Measurements from ENCODE around the gene UBXN10. TPM values are rescaled to one million over a fixed set of nuclear protein-coding genes. Genes with fewer than 3 reads are reported as not detected.

Gene UBXN10
- total RNA-seq, 1 experiment from 2014 or later, result 0.05 TPM

GRCh38 chr1:20139776-20140612, 45.9 kb upstream of the UBXN10 start:
- H3K36me3 ChIP-seq (ENCODE audit: control insufficient read depth, insufficient read depth, low read length), result no peaks in the 10 kb centered on the region
- H3K4me1 ChIP-seq (ENCODE audit: control insufficient read depth, insufficient read depth, low read length), result no peaks in the 10 kb centered on the region
- ChIA-PET POLR2A (interaction anchor here (0.5 kb wide), 1 partner anchor 258 kb away, joined by 3 read pairs; the partner anchor contains the start of gene OTUD3), CTCF (no interaction called here)
- DNase-seq (ENCODE audit: low read depth, low spot score), result no peak
- no TSS peak for BruUV-seq (replicated peaks)
- TF ChIP-seq SIN3A (IDR thresholded peaks at IDR 0.05; ENCODE audit: borderline replicate concordance, insufficient read depth, low read depth, low read length) (no peak), POLR2AphosphoS5 (IDR thresholded peaks at IDR 0.05; ENCODE audit: low read depth, low read length) (no peak), TCF7L2 (IDR thresholded peaks at IDR 0.05; ENCODE audit: low read depth, low read length) (no peak), CTCF (IDR thresholded peaks at IDR 0.05) (no peak)
- TF ChIP-seq, protein P1, sequence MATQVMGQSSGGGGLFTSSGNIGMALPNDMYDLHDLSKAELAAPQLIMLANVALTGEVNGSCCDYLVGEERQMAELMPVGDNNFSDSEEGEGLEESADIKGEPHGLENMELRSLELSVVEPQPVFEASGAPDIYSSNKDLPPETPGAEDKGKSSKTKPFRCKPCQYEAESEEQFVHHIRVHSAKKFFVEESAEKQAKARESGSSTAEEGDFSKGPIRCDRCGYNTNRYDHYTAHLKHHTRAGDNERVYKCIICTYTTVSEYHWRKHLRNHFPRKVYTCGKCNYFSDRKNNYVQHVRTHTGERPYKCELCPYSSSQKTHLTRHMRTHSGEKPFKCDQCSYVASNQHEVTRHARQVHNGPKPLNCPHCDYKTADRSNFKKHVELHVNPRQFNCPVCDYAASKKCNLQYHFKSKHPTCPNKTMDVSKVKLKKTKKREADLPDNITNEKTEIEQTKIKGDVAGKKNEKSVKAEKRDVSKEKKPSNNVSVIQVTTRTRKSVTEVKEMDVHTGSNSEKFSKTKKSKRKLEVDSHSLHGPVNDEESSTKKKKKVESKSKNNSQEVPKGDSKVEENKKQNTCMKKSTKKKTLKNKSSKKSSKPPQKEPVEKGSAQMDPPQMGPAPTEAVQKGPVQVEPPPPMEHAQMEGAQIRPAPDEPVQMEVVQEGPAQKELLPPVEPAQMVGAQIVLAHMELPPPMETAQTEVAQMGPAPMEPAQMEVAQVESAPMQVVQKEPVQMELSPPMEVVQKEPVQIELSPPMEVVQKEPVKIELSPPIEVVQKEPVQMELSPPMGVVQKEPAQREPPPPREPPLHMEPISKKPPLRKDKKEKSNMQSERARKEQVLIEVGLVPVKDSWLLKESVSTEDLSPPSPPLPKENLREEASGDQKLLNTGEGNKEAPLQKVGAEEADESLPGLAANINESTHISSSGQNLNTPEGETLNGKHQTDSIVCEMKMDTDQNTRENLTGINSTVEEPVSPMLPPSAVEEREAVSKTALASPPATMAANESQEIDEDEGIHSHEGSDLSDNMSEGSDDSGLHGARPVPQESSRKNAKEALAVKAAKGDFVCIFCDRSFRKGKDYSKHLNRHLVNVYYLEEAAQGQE (IDR thresholded peaks at IDR 0.05; ENCODE audit: insufficient read depth in 1 of 2, low read depth in 2 of 2, low read length in 1 of 2), result no peak
- H3K9me3 ChIP-seq (ENCODE audit: control insufficient read depth, insufficient read depth, low read depth, low read length), result no peaks in the 10 kb centered on the region
- no peak overlapping the region for H3K27ac ChIP-seq (ENCODE audit: low read length)
- in situ Hi-C loops (cut with HindIII; ENCODE audit: low pct_unique_long_range_greater_than_20kb, low sequenced_read_pairs), result no loop called here
- no peak for ATAC-seq
- intact Hi-C loops (cut with micrococcal nuclease; ENCODE audit: unreplicated experiment), result no loop called here
- H3K4me3 ChIP-seq (ENCODE audit: low read depth in 2 of 2, low read length in 2 of 2), result no peak overlapping the region
- no peaks in the 10 kb centered on the region for H3K27me3 ChIP-seq (ENCODE audit: control insufficient read depth, insufficient read depth, low read length)

DNA sequence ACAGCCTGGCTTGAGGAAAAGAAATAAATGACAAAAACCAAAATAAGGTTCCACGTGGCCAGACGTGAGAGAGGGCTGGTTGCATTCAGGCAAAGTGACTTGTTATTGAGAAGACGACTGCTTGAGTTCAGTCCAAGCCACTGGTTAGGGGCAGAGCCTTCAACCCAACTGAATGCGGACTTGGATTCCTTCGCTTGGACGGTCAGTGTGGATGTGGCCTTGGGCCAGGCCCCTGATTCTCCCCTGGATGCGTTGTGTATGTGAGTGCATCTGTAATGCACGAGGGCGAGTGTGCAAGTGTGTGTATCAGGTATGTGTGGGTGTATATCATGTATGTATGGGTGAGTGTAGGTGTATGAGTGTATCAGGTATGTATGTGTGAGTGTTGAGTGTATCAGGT, 44.9 kb upstream of the UBXN10 start:
- ATAC-seq (no peak), DNase-seq (ENCODE audit: low read depth, low spot score) (no peak)
- POLR2A ChIA-PET, result no interaction called here
- Histone ChIP-seq H3K27ac (ENCODE audit: low read length) (no peak overlapping the region), H3K4me1 (ENCODE audit: control insufficient read depth, insufficient read depth, low read length) (no peaks in the 10 kb centered on the region), H3K27me3 (ENCODE audit: control insufficient read depth, insufficient read depth, low read length) (no peaks in the 10 kb centered on the region), H3K36me3 (ENCODE audit: control insufficient read depth, insufficient read depth, low read length) (no peaks in the 10 kb centered on the region), H3K4me3 (ENCODE audit: low read depth in 2 of 2, low read length in 2 of 2) (no peak overlapping the region), H3K9me3 (ENCODE audit: control insufficient read depth, insufficient read depth, low read depth, low read length) (no peaks in the 10 kb centered on the region)
- intact Hi-C loops (cut with micrococcal nuclease; ENCODE audit: unreplicated experiment), result no loop called here
- no peak for TF ChIP-seq SIN3A (IDR thresholded peaks at IDR 0.05; ENCODE audit: borderline replicate concordance, insufficient read depth, low read depth, low read length)
- TF ChIP-seq POLR2AphosphoS5 (IDR thresholded peaks at IDR 0.05; ENCODE audit: low read depth, low read length), result no peak
- TF ChIP-seq CTCF (IDR thresholded peaks at IDR 0.05), result no peak
- no peak for TF ChIP-seq TCF7L2 (IDR thresholded peaks at IDR 0.05; ENCODE audit: low read depth, low read length)
- TF ChIP-seq, protein P1 (IDR thresholded peaks at IDR 0.05; ENCODE audit: insufficient read depth in 1 of 2, low read depth in 2 of 2, low read length in 1 of 2), result no peak
- in situ Hi-C loops (cut with HindIII; ENCODE audit: low pct_unique_long_range_greater_than_20kb, low sequenced_read_pairs), result no loop called here
- CTCF ChIA-PET, result no interaction called here
- BruUV-seq (replicated peaks), result no TSS peak
